Umbilical cord (tissue), 2 donors: ENCODE data around the gene MYLK4. TPM values are rescaled to one million over a fixed set of nuclear protein-coding genes. Genes with fewer than 3 reads are reported as not detected.

Experiments
- DNase-seq: peaks from one replicate; pipeline ENCODE4 v3.0.0-alpha.2; 2015; ENCODE audit warnings: low spot score
- total RNA-seq: library from RNA; depleted of rRNA; stranded (reverse); fragments of >200 nt; gene quantifications from one replicate; pipeline ENCODE4 v1.2.3, GENCODE V29; 2014; ENCODE audit warnings: low replicate concordance; ENCODE audit not compliant: insufficient read depth

MYLK4 gene
- total RNA-seq, 1 donor from 2014 or later = 5.1 TPM

DNA sequence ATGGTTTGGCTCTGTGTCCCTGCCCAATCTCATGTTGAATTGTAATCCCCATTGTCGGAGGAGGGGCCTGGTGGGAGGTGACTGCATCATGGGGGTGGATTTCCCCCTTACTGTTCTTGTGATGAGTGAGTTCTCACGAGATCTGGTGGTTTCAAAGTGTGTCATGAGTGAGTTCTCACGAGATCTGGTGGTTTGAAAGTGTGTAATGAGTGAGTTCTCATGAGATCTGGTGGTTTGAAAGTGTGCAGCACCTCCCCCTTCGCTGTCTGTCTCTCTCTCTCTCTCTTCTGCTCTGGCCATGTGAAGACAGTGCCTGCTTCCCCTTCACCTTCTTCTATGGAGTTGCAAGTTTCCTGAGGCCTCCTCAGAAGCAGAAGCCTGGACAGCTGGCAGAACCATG, 87.6 kb downstream of the MYLK4 start:
- DNase-seq = no peak

GRCh38 chr6:2661651-2662050, 89.1 kb downstream of the MYLK4 start:
- DNase-seq = no peak

DNA sequence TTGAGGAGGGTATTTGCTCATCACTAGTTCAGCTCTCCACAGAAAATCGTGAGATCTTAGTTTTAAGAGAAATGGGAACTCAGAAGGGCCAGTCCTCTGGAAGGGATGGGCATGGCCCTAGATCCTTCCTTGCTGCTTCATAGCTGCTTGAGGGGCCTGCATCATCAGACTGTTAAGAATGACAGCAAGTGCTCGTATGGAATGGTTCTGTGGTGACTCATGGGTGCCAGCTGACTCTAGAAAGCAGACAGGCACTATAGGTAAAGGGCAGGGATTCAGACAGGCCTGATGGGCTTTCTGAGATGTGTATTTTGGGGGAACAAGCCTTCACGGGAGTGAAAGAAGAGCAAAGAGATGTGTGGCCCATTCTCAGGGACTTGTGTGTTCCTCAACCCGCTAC, 90.8 kb downstream of the MYLK4 start:
- no peak for DNase-seq

DNA sequence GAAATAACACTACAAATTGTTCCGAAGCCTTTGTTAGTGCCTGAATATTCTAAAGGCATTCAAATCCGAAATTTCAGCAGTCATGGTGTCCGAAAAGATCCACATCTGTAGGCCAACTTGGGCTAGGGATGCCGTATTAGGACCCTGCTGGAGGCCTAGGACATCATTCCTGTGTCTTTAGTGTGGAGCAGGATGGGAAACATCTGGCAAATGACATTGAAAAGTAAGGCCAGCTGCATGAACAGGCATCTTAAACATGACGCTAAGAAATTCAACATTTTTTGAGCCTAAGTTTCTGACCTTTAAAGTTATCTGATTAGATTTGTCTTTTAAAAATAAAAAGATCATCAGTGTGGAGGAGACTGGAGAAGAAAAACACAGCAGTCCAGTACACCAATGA, 91.3 kb downstream of the MYLK4 start:
- no peak for DNase-seq

DNA sequence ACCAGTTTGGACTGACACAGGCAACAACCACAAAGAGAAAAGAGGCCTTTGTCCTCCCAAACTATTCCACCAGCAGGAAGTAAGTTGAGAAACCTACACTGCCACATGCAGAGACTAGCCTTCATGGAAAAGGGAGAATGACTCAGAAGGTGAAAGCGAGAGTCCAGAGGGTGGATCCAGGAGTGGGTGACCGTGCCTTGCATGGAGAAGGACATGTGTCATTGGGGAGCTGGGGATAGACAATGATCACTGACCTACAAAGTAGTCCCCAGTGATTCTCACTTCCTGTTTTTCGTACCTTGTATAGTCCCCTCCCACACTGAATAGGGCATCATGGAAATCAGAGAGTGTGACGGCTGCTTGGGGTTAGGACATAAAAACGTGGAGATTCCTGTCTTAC, 91.9 kb downstream of the MYLK4 start:
- no peak for DNase-seq

DNA sequence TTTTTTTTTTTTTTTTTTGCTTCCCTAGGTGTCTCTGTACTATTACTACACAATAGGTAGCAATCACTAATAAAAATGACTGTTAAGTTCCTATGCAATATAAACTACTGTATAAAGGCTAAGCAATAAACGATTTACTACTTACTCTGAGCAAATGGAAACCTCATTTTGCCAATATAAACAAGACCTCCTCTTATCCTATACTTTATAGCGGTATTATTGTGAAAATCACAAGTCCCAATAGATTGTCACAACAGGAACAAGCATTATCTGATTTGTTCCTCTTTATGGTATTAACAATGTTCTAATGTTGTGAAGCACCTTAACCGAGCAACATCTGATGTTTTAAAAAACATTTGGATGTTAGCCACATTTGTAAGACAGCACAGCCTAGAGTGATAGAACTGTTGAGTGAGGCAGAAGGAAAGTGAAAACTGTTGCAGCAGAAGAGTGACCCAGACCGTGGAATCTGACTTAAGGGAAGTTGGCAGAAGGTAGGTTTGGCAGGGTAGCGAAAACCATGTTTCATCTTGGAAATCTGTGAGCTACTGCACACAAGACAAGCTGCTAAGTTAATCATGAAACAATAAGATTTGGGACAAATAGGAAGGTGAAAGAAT, 94.2 kb downstream of the MYLK4 start:
- no peak for DNase-seq

DNA sequence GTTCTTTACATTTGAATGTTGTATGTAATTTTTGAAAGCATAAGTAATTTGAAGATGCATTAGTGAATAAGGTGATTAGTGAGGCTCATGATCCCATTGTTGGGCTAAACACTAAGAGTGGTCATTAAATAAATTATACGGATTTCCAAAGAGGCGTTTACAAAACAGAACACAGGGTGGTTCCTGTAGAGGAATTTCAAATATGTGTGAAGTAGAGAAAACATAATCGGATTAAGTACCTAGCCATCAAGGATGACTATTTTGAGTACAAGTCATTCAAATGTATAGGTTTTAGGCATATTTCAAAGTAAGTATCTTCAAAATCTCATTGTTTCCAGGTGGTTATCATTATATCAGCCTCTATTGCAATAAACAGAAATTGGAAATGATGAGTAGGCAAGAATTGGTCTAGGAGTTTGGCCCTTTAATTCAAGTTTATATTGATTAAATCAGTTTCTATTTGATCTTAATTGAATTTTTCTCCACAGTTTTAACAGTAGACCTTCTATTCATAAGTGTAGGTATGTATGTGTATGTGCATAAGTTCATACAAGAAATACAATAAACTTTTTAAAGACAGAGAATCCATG, 94.8 kb downstream of the MYLK4 start:
- no peak for DNase-seq

- no peak for DNase-seq
Observed at GRCh38 chr6:2653369-2654032, 97.2 kb downstream of the MYLK4 start.

GRCh38 chr6:2652611-2653010, 98.1 kb downstream of the MYLK4 start:
- no peak for DNase-seq

DNA sequence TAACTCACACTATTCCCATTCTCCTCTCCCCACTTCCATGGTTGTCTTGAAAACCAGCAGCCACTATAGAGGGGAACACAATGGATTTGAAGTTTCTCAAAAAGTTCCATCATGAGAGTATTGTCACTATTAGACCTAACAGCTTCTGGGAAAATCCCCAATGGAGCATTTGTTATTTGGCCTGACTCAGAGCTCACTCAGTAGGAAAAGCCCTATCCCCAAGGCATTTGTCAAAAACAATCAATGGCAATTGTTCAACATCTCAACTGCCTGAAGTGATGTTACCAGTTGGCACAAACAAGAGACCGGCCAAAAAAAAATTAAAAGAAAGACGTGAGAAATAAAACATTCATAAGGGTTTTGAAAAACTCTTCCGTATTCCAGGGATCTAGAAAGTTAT, 98.8 kb downstream of the MYLK4 start:
- DNase-seq = no peak

DNA sequence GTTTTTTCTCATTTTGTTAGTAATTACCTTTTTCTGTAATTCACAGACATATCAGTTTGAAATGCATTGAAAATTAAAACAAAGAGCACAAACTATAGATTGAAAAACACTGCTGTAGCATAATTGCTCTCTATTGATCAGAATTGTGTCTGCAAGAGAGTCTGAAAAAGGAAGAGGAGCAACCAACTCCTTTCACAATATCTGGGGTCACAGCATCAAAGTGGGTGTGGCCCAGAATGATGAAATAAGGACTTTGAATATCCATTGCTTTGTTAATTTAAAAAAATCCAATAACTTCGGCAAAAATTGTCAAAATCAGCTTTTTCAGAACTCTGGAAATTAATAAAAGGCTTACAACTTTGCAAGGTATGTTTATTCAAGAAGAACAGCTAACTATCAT, 99.2 kb downstream of the MYLK4 start:
- no peak for DNase-seq

DNA sequence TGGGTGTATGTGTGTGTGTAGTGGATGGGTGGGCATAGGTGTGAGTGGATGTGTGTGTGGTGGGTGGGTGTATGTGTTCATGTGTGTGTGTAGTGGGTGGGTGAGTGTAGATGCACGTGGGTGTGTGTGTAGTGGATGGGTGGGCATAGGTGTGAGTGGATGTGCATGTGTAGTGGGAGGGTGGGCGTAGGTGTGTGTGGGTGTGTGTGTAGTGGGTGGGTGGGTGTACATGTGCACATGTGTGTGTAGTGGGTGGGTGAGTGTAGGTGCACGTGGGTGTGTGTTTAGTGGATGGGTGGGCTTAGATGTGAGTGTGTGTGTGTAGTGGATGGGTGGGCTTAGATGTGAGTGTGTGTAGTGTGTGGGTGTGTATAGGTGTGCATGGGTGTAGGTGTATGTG, 104.4 kb downstream of the MYLK4 start:
- DNase-seq = no peak

- DNase-seq = no peak
Observed at GRCh38 chr6:2643935-2644539, 106.7 kb downstream of the MYLK4 start.

- no peak for DNase-seq
Observed at GRCh38 chr6:2643130-2643529, 107.6 kb downstream of the MYLK4 start.

- no peak for DNase-seq
Observed at GRCh38 chr6:2641044-2641725, 109.5 kb downstream of the MYLK4 start.

- no peak for DNase-seq
Observed at GRCh38 chr6:2640551-2640950, 110.2 kb downstream of the MYLK4 start.

GRCh38 chr6:2639896-2640295, 110.8 kb downstream of the MYLK4 start:
- no peak for DNase-seq

GRCh38 chr6:2639167-2639566, 111.6 kb downstream of the MYLK4 start:
- DNase-seq = no peak

DNA sequence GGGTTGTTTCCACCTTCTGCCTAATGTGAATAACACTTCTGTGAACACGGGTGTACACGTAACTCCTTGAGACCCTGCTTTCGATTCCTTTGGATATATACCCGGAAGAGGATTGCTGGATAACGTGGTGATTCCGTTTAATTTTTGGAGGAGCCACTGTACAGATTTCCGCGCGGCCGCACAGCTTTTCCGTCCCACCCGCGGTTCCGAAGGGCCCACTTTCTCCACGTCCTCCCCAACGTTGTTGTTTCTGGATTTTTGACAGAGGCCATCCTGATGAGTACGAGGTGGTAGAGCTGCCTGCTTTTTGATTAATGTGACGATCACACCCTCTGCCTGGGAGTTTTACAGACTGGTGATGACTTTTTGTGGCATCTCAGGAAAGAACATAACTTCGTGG, 114.0 kb downstream of the MYLK4 start:
- no peak for DNase-seq

GRCh38 chr6:2635911-2636310, 114.8 kb downstream of the MYLK4 start:
- DNase-seq = no peak

DNA sequence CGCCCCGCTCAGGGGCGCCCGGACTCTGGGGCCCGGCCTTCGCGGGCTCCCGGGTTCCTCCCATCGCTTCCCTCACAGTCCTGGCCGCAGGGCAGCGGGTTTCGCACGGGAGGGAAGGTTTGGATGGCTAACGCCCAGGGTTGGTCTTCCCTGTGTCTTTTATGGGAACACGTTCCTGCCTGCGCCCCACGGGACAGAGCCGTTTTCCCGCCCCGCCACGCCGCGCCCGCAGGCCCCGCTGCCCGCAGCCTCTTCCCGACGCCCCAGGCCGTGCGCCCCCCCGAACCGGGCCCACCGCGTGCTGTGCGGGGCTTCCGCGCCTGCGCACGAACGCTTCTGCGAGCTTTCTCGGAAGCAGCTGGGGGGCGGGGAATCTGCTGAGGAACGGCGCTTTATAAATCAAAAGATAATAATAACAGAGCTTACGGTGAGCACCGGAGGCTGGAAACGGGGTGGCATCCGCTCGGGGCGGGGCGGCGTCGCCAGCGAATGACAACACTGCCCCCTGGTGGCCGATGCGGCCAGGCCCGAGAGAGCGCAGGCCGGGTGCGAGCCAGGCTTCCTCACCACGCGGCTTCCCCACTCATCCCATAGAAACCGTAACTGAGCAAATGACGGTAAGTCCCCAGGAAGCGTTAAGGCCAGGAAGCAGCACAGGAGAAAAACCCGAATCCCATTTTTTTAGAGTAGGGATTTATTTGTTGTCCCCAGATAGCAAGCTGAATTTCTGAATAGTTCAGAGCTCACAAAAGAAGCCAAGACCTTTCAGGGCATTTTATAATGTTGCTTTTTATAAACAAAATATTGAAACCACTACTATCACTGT, 116.4 kb downstream of the MYLK4 start:
- DNase-seq = peak; percentile 86
